22Rv1 (cell line): ENCODE data around the gene UPK1A.

Experiments used
- CTCF ChIP-seq: fragments of 450-650 bp; IDR thresholded peaks from 2 replicates; pipeline ENCODE4 v1.5.1; 2017; ENCODE audit warnings: mild to moderate bottlenecking
- ZFX ChIP-seq: fragments of 450-650 bp; IDR thresholded peaks from 2 replicates; pipeline ENCODE4 v1.6.1; 2017; ENCODE audit warnings: antibody characterized with exemption, borderline replicate concordance

- no peak for TF ChIP-seq ZFX
- no peak for TF ChIP-seq CTCF
These were observed 29.6 kb downstream of the UPK1A start for GRCh38 chr19:35695895-35696422.
